Esophagus squamous epithelium (tissue), 4 donors: ENCODE data around the gene ANKRD6.

ENCODE experiments used
- POLR2A ChIP-seq, 4 donors: fragments of 450-650 bp; IDR thresholded peaks; one replicate each; pipeline ENCODE4 v1.6.1; 2017; ENCODE audit warnings: antibody characterized with exemption in 4 of 4, mild to moderate bottlenecking in 4 of 4, moderate library complexity in 3 of 4
- TF ChIP-seq, protein P1 (sequence below), 6 experiments: fragments of 450-650 bp in 4 of 6; fragments of 200-600 bp in 2 of 6; sonication (generic) in 2 of 6; IDR thresholded peaks; one replicate each; pipeline ENCODE4 v1.5.1; 2016 to 2019; ENCODE audit warnings: antibody characterized with exemption in 6 of 6, mild to moderate bottlenecking in 4 of 6, moderate library complexity in 4 of 6

DNA sequence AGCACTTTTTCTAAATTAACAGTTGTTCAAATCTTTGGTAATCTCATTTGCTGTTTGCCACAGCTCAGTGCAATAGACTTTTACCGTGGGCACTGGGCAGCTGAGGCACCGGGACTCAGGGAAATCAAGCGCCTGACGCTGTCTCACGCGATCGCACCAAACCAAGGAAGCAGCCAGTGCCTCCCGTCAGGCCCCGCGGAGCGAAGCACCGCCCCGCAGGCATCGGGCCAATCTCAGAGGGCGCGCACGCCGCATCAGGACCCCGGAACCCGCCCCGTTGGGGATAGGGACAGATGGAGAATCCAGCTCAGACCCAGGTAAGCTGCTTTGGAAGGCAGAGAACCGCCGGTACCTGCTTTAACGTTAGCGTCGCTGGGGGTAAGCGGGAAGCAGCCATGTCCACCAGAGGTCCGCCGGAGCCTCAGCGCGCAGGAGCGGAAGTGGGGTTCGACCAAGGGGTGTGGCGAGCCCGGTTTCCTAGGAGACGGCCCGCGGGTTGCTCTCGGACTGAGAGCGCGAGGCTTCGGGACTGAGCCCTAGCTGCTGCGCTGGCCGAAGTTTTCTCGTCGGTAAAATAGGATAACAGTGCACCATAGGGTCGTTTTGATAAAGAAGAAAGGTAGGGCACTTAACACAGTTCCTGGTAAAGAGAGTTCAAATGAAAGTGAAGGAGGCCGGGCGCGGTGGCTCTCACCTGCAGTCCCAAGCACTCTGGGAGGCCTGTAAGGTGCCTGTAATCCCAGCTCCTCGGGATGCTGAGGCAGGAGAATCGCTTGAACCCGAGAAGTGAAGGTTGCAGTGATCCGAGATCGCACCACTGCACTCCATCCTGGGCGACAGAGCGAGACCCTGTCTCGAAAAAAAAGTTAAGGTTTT lies 205.6 kb downstream of the ANKRD6 start, which contains the start of gene LYRM2:
- TF ChIP-seq, protein P1, sequence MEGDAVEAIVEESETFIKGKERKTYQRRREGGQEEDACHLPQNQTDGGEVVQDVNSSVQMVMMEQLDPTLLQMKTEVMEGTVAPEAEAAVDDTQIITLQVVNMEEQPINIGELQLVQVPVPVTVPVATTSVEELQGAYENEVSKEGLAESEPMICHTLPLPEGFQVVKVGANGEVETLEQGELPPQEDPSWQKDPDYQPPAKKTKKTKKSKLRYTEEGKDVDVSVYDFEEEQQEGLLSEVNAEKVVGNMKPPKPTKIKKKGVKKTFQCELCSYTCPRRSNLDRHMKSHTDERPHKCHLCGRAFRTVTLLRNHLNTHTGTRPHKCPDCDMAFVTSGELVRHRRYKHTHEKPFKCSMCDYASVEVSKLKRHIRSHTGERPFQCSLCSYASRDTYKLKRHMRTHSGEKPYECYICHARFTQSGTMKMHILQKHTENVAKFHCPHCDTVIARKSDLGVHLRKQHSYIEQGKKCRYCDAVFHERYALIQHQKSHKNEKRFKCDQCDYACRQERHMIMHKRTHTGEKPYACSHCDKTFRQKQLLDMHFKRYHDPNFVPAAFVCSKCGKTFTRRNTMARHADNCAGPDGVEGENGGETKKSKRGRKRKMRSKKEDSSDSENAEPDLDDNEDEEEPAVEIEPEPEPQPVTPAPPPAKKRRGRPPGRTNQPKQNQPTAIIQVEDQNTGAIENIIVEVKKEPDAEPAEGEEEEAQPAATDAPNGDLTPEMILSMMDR (IDR thresholded peaks at IDR 0.05), result peak in 1 of 6 experiments; percentile 32
- peak in 3 of 4 donors; percentile 61 to 78 (median 66) for TF ChIP-seq POLR2A (IDR thresholded peaks at IDR 0.05)
